Sigmoid colon (tissue), 7 donors: ENCODE measurements around the gene DNAJC3. TPM values are rescaled to one million over a fixed set of nuclear protein-coding genes. Genes with fewer than 3 reads are reported as not detected.

Source experiments
- DNase-seq: peaks from one replicate; pipeline ENCODE4 v3.0.0-alpha.2; 2019
- H3K27ac ChIP-seq, 4 donors: fragments of 200-600 bp; sonication (generic); one replicate each; pipeline ENCODE4 v1.5.1; 2016 to 2019; ENCODE audit warnings: mild to moderate bottlenecking in 1 of 4
- H3K27me3 ChIP-seq, 3 donors: fragments of 200-600 bp; sonication (generic); one replicate each; pipeline ENCODE4 v1.5.1; 2019; ENCODE audit warnings: mild to moderate bottlenecking in 1 of 3
- H3K36me3 ChIP-seq, 4 donors: fragments of 200-600 bp; sonication (generic); one replicate each; pipeline ENCODE4 v1.5.1; 2016 to 2019
- H3K4me1 ChIP-seq, 4 donors: fragments of 200-600 bp; sonication (generic); one replicate each; pipeline ENCODE4 v1.5.1; 2017 to 2019
- H3K4me3 ChIP-seq, 4 donors: fragments of 200-600 bp; sonication (generic); one replicate each; pipeline ENCODE4 v1.5.1; 2017 to 2019; ENCODE audit warnings: mild to moderate bottlenecking in 2 of 4, moderate library complexity in 1 of 4
- H3K9me3 ChIP-seq, 4 donors: fragments of 200-600 bp in 3 of 4; sonication (generic) in 3 of 4; one replicate each; pipeline versions ENCODE4 v1.5.1 to v1.6.1; 2013 to 2019
- CTCF ChIP-seq, 4 experiments: fragments of 450-650 bp in 3 of 4; fragments of 200-600 bp in 1 of 4; IDR thresholded peaks; one replicate each; pipeline ENCODE4 v1.5.1; 2016 to 2019; ENCODE audit warnings: antibody characterized with exemption in 4 of 4, mild to moderate bottlenecking in 3 of 4, moderate library complexity in 2 of 4
- EP300 ChIP-seq, 4 donors: sonication (generic); formaldehyde crosslinking; IDR thresholded peaks; one replicate each; pipeline ENCODE4 v1.6.1; 2017; ENCODE audit warnings: antibody characterized with exemption in 4 of 4
- POLR2A ChIP-seq, 2 donors: fragments of 450-650 bp; IDR thresholded peaks; one replicate each; pipeline ENCODE4 v1.6.1; 2016; ENCODE audit warnings: antibody characterized with exemption in 2 of 2, mild to moderate bottlenecking in 2 of 2, moderate library complexity in 2 of 2
- POLR2AphosphoS5 ChIP-seq, 4 donors: sonication (generic); formaldehyde crosslinking; IDR thresholded peaks; one replicate each; pipeline ENCODE4 v1.6.1; 2017; ENCODE audit warnings: antibody characterized with exemption in 4 of 4
- WGBS, 2 donors: extraction: QIAGEN DNeasy Blood & Tissue Kit; methylation state at CpG; one replicate each; pipeline ENCODE4 v1.1.7; 2013; 5-methylcytosine and 5-hydroxymethylcytosine counted together
- intact Hi-C: fragments of 100-400 bp; cut with DNase I; formaldehyde crosslinking; loops from one replicate; pipeline ENCODE4 v1.15.1; 2023
- polyA plus RNA-seq, 3 donors: library from polyadenylated mRNA; stranded (reverse); fragments of 200-250 nt; gene quantifications; one replicate each; pipeline ENCODE4 v1.2.3, GENCODE V29; 2013
- total RNA-seq, 4 donors: library from RNA; depleted of rRNA; stranded (reverse); fragments of >200 nt; gene quantifications; one replicate each; pipeline ENCODE4 v1.1.0, GENCODE V29; 2016
- donor health status: healthy with polysubstance abuse.
- donor health status: Bipolar disorder and iron deficiency.
- donor health status: healthy.

DNAJC3 gene
- total and polyA plus RNA-seq, 7 donors, result 4.8 to 48.5 (median 41.5) TPM

- intact Hi-C loops, result no loop called here
- no peaks in the 10 kb centered on the region for H3K4me1 ChIP-seq
- no peak overlapping the region for H3K4me3 ChIP-seq
- H3K9me3 ChIP-seq, result peaks cover 0 to 8% (median 5%) of the 10 kb centered on the region in 4 donors
- H3K27me3 ChIP-seq, result no peaks in the 10 kb centered on the region
- DNase-seq, result no peak
- TF ChIP-seq POLR2A (IDR thresholded peaks at IDR 0.05) (no peak), EP300 (IDR thresholded peaks at IDR 0.05) (no peak), CTCF (IDR thresholded peaks at IDR 0.05) (no peak), POLR2AphosphoS5 (IDR thresholded peaks at IDR 0.05) (no peak)
- WGBS, 2 donors, result 91 to 96% methylated on average over 5 of the region's 5 CpGs
- H3K27ac ChIP-seq, result no peak overlapping the region
- H3K36me3 ChIP-seq, result peaks cover 0 to 15% (median 0%) of the 10 kb centered on the region in 4 donors
Measured at GRCh38 chr13:95809429-95809828, 132.5 kb downstream of the DNAJC3 start.

GRCh38 chr13:95813139-95813538 lies 136.2 kb downstream of the DNAJC3 start:
- TF ChIP-seq CTCF (IDR thresholded peaks at IDR 0.05) (no peak), POLR2AphosphoS5 (IDR thresholded peaks at IDR 0.05) (no peak), EP300 (IDR thresholded peaks at IDR 0.05) (no peak)
- no peak overlapping the region for H3K27ac ChIP-seq
- peaks cover 0 to 6% (median 2%) of the 10 kb centered on the region in 4 donors for H3K9me3 ChIP-seq
- H3K27me3 ChIP-seq, result no peaks in the 10 kb centered on the region
- no peak overlapping the region for H3K4me3 ChIP-seq
- WGBS, 2 donors, result 91 to 92% methylated on average over 3 of the region's 3 CpGs
- intact Hi-C loops, result no loop called here
- no peak for DNase-seq
- no peaks in the 10 kb centered on the region for H3K4me1 ChIP-seq
- H3K36me3 ChIP-seq, result peaks cover 0 to 22% (median 0%) of the 10 kb centered on the region in 4 donors

GRCh38 chr13:95814495-95814894 lies 137.6 kb downstream of the DNAJC3 start:
- Histone ChIP-seq H3K4me1 (no peaks in the 10 kb centered on the region), H3K27me3 (no peaks in the 10 kb centered on the region), H3K36me3 (peaks cover 0 to 22% (median 0%) of the 10 kb centered on the region in 4 donors), H3K27ac (no peak overlapping the region), H3K9me3 (peaks cover 0 to 6% (median 2%) of the 10 kb centered on the region in 4 donors), H3K4me3 (no peak overlapping the region)
- 88 to 89% methylated on average over 1 of the region's 1 CpG for WGBS, 2 donors
- TF ChIP-seq POLR2AphosphoS5 (IDR thresholded peaks at IDR 0.05) (no peak), EP300 (IDR thresholded peaks at IDR 0.05) (no peak), CTCF (IDR thresholded peaks at IDR 0.05) (no peak), POLR2A (IDR thresholded peaks at IDR 0.05) (no peak)
- DNase-seq, result no peak
- intact Hi-C loops, result no loop called here

- intact Hi-C loops, result no loop called here
- Histone ChIP-seq H3K27me3 (no peaks in the 10 kb centered on the region), H3K9me3 (no peaks in the 10 kb centered on the region), H3K36me3 (peaks cover 0 to 15% (median 4%) of the 10 kb centered on the region in 4 donors), H3K4me1 (no peaks in the 10 kb centered on the region), H3K4me3 (no peak overlapping the region), H3K27ac (no peak overlapping the region)
- WGBS, 2 donors, result 96% methylated on average over 5 of the region's 5 CpGs
- no peak for DNase-seq
- TF ChIP-seq EP300 (IDR thresholded peaks at IDR 0.05) (no peak), POLR2A (IDR thresholded peaks at IDR 0.05) (no peak), POLR2AphosphoS5 (IDR thresholded peaks at IDR 0.05) (no peak), CTCF (IDR thresholded peaks at IDR 0.05) (no peak)
Measured at GRCh38 chr13:95822303-95822702, 145.4 kb downstream of the DNAJC3 start.

GRCh38 chr13:95833126-95833525 lies 156.2 kb downstream of the DNAJC3 start:
- H3K27me3 ChIP-seq, result no peaks in the 10 kb centered on the region
- TF ChIP-seq POLR2AphosphoS5 (IDR thresholded peaks at IDR 0.05) (no peak), POLR2A (IDR thresholded peaks at IDR 0.05) (no peak), EP300 (IDR thresholded peaks at IDR 0.05) (no peak), CTCF (IDR thresholded peaks at IDR 0.05) (no peak)
- H3K36me3 ChIP-seq, result no peaks in the 10 kb centered on the region
- peaks cover 0 to 4% (median under 1%) of the 10 kb centered on the region in 4 donors for H3K9me3 ChIP-seq
- WGBS, 2 donors, result 85 to 86% methylated on average over 1 of the region's 1 CpG
- no peak overlapping the region for H3K4me3 ChIP-seq
- H3K4me1 ChIP-seq, result peaks cover 0 to 6% (median 2%) of the 10 kb centered on the region in 4 donors
- no peak overlapping the region for H3K27ac ChIP-seq
- intact Hi-C loops, result no loop called here
- no peak for DNase-seq
